ENCODE results near the gene MAD1L1. TPM values are rescaled to one million over a fixed set of nuclear protein-coding genes. Genes with fewer than 3 reads are reported as not detected.

The MAD1L1 gene
- total and polyA plus RNA-seq, 4 donors: 12.8 to 20.7 (median 16.5) TPM

GRCh38 chr7:1866601-1867000, 366.1 kb downstream of the MAD1L1 start:
- Histone ChIP-seq H3K27ac (ENCODE audit: low read depth in 1 of 2, low read length in 2 of 2) (no peak overlapping the region), H3K9me3 (ENCODE audit: control insufficient read depth in 4 of 4, low read length in 3 of 4) (no peaks in the 10 kb centered on the region), H3K4me1 (ENCODE audit: control insufficient read depth in 4 of 4, insufficient read depth in 4 of 4, low read length in 3 of 4) (peaks cover 0 to 9% (median 3%) of the 10 kb centered on the region in 4 donors), H3K36me3 (ENCODE audit: control insufficient read depth in 4 of 4, insufficient read depth in 3 of 4, low read depth in 1 of 4, low read length in 3 of 4) (no peaks in the 10 kb centered on the region), H3K4me3 (ENCODE audit: low read depth in 1 of 3, low read length in 3 of 3) (no peak overlapping the region), H3K9ac (ENCODE audit: low read depth in 1 of 2, low read length in 2 of 2) (no peak overlapping the region), H3K27me3 (ENCODE audit: control insufficient read depth in 4 of 4, insufficient read depth in 4 of 4, low read length in 3 of 4) (no peaks in the 10 kb centered on the region)
- TF ChIP-seq FOXA2 (IDR thresholded peaks at IDR 0.05): no peak
- TF ChIP-seq ZBTB33 (IDR thresholded peaks at IDR 0.05): no peak
- TF ChIP-seq NR2F2 (IDR thresholded peaks at IDR 0.05): no peak
- TF ChIP-seq, protein P1, sequence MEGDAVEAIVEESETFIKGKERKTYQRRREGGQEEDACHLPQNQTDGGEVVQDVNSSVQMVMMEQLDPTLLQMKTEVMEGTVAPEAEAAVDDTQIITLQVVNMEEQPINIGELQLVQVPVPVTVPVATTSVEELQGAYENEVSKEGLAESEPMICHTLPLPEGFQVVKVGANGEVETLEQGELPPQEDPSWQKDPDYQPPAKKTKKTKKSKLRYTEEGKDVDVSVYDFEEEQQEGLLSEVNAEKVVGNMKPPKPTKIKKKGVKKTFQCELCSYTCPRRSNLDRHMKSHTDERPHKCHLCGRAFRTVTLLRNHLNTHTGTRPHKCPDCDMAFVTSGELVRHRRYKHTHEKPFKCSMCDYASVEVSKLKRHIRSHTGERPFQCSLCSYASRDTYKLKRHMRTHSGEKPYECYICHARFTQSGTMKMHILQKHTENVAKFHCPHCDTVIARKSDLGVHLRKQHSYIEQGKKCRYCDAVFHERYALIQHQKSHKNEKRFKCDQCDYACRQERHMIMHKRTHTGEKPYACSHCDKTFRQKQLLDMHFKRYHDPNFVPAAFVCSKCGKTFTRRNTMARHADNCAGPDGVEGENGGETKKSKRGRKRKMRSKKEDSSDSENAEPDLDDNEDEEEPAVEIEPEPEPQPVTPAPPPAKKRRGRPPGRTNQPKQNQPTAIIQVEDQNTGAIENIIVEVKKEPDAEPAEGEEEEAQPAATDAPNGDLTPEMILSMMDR (IDR thresholded peaks at IDR 0.05; ENCODE audit: low read depth, low read length, missing input control): no peak
- no peak for TF ChIP-seq MAX (IDR thresholded peaks at IDR 0.05)
- no peak for TF ChIP-seq TAF1 (conservative IDR thresholded peaks at IDR 0.05)
- no peak for TF ChIP-seq EGR1 (IDR thresholded peaks at IDR 0.05; ENCODE audit: low read depth in 2 of 2)
- TF ChIP-seq RXRA (IDR thresholded peaks at IDR 0.05): no peak
- TF ChIP-seq HNF4G (IDR thresholded peaks at IDR 0.05): no peak
- TF ChIP-seq, protein P2, sequence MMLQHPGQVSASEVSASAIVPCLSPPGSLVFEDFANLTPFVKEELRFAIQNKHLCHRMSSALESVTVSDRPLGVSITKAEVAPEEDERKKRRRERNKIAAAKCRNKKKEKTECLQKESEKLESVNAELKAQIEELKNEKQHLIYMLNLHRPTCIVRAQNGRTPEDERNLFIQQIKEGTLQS (IDR thresholded peaks at IDR 0.05): no peak
- no peak for TF ChIP-seq HNF4A (conservative IDR thresholded peaks at IDR 0.05)
- no peak for TF ChIP-seq FOXA1 (IDR thresholded peaks at IDR 0.05)
- TF ChIP-seq JUND (IDR thresholded peaks at IDR 0.05): no peak
- TF ChIP-seq YY1 (IDR thresholded peaks at IDR 0.05): no peak
- TF ChIP-seq SP1 (IDR thresholded peaks at IDR 0.05): no peak
- TF ChIP-seq REST (IDR thresholded peaks at IDR 0.05): no peak
- WGBS: 93% methylated on average over 15 of the region's 15 CpGs
- DNase-seq (ENCODE audit: low spot score): no peak
